ENCODE results near the gene ZFAND2A.

DNA sequence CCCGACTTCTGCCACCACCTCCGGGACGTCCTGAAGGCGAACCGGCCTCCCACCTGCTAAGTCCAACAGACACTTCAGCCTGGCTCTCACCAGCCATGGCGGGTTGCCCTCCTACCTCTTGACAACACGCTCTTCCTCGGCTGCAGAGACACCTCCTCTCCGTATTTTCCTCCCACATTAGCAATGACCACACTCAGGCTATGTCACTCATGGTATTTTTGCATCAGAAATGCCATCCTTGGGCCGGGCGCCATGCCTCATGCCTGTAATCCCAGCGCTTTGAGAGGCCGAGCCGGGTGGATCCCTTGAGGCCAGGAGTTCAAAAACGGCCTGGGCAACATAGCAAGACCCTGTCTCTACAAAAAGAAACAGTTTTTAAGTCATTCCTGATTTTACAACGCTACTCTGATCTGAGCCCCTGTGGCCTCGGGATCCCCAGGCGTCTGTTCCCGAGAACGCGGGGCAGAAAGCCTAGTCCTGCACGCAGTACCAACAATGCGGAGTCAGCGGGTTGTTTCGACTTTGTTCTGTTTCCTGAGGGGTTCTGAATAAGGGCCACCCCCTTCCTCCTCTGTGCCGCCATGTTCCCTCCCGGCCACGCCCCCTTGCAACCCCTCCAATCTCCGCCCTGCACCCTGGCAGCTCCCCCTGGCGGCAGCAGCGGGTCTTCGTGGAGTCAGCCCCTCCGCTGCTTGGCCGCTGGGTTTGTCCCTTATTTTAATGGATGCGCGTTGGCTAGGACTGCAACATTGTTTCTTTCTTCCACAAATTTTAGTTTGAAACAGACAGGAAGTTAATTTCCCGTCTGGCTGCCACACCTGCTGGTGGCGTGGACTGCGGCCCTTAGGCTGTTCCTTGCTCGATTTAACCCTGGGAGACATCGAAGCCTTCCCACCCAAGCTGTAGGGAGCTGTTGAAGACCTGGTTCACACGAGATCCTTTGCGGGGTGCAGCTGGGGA lies 9.7 kb upstream of the ZFAND2A start:
- TF ChIP-seq, protein P1, sequence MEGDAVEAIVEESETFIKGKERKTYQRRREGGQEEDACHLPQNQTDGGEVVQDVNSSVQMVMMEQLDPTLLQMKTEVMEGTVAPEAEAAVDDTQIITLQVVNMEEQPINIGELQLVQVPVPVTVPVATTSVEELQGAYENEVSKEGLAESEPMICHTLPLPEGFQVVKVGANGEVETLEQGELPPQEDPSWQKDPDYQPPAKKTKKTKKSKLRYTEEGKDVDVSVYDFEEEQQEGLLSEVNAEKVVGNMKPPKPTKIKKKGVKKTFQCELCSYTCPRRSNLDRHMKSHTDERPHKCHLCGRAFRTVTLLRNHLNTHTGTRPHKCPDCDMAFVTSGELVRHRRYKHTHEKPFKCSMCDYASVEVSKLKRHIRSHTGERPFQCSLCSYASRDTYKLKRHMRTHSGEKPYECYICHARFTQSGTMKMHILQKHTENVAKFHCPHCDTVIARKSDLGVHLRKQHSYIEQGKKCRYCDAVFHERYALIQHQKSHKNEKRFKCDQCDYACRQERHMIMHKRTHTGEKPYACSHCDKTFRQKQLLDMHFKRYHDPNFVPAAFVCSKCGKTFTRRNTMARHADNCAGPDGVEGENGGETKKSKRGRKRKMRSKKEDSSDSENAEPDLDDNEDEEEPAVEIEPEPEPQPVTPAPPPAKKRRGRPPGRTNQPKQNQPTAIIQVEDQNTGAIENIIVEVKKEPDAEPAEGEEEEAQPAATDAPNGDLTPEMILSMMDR (IDR thresholded peaks at IDR 0.05 in 4 of 5, conservative IDR thresholded peaks at IDR 0.05 in 1 of 5) = peak; percentile 43 to 89 (median 80)
- TF ChIP-seq POLR2A (IDR thresholded peaks at IDR 0.05) = no peak

Data from gastrocnemius medialis (tissue), 4 donors.